ENCODE data around the gene NEK1. TPM values are rescaled to one million over a fixed set of nuclear protein-coding genes. Genes with fewer than 3 reads are reported as not detected.
A peak's percentile ranks its signal among the peaks of the same experiment; 100 is the strongest.

Gene NEK1
- total and polyA plus RNA-seq, 12 donors = 3.6 to 18.6 (median 15.0) TPM

DNA sequence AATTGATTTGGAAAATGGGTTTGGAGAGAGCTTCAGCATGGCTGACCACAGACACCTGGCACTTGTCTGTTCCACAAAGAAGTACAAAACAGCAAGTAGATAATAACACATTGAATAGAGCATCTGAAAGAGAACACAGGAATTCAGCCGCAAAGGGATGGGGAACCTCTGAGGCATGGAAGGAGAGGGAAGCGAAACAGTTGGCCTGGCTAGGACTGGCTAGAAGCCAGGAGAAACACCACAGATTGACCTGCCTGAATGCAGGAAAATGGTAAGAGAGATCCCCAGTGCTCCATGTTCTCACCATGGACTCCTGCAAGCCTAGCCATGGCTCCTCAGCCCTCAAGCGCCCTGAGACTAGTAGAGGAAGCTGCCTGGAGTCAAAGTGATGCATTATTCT, 171.9 kb downstream of the NEK1 start:
- no peaks in the 10 kb centered on the region for H3K27me3 ChIP-seq
- 85 to 88% methylated on average over 3 of the region's 3 CpGs for WGBS, 2 donors
- intact Hi-C loops (cut with DNase I) = no loop called here
- ATAC-seq = peak in 1 of 8 donors; percentile 13
- H3K27ac ChIP-seq = no peak overlapping the region
- peaks cover 0 to 30% (median 16%) of the 10 kb centered on the region in 11 donors for H3K9me3 ChIP-seq
- DNase-seq = no peak
- H3K4me3 ChIP-seq = no peak overlapping the region
- TF ChIP-seq, protein P1, sequence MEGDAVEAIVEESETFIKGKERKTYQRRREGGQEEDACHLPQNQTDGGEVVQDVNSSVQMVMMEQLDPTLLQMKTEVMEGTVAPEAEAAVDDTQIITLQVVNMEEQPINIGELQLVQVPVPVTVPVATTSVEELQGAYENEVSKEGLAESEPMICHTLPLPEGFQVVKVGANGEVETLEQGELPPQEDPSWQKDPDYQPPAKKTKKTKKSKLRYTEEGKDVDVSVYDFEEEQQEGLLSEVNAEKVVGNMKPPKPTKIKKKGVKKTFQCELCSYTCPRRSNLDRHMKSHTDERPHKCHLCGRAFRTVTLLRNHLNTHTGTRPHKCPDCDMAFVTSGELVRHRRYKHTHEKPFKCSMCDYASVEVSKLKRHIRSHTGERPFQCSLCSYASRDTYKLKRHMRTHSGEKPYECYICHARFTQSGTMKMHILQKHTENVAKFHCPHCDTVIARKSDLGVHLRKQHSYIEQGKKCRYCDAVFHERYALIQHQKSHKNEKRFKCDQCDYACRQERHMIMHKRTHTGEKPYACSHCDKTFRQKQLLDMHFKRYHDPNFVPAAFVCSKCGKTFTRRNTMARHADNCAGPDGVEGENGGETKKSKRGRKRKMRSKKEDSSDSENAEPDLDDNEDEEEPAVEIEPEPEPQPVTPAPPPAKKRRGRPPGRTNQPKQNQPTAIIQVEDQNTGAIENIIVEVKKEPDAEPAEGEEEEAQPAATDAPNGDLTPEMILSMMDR (IDR thresholded peaks at IDR 0.05) = no peak
- peaks cover 0 to 20% (median 0%) of the 10 kb centered on the region in 9 donors for H3K36me3 ChIP-seq
- peaks cover 0 to 40% (median 12%) of the 10 kb centered on the region in 9 donors for H3K4me1 ChIP-seq

DNA sequence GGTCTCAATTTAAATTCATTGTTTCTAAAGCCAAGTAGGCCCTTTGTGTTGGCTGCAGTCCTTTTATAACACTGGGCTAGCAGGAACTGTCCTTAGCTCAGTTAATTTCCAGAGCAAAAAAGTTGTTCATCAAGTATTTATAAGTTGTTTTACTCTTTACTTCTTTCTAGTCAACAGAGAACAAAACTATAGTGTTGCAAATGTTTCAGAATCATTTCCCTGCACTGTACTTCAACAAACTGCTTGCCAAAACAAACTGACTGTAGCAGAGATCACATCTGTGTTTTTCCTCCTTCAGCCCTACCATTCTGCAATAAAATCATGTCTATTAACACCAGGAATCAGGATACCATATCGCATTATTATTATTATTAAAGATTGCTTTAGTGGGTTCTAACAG, 173.1 kb downstream of the NEK1 start:
- Histone ChIP-seq H3K4me1 (peaks cover 0 to 40% (median 12%) of the 10 kb centered on the region in 9 donors), H3K9me3 (peaks cover 0 to 18% (median 12%) of the 10 kb centered on the region in 11 donors), H3K4me3 (no peak overlapping the region), H3K36me3 (peaks cover 0 to 8% (median 0%) of the 10 kb centered on the region in 9 donors), H3K27ac (peak overlapping the region in 3 of 10 donors; percentile 8 to 30 (median 26)), H3K27me3 (no peaks in the 10 kb centered on the region)
- ATAC-seq (peak in 6 of 8 donors; percentile 28 to 73 (median 40)), DNase-seq (no peak)
- intact Hi-C loops (cut with DNase I) = no loop called here
- 57 to 63% methylated on average over 1 of the region's 1 CpG for WGBS, 2 donors
- TF ChIP-seq, protein P1 (IDR thresholded peaks at IDR 0.05) = no peak

DNA sequence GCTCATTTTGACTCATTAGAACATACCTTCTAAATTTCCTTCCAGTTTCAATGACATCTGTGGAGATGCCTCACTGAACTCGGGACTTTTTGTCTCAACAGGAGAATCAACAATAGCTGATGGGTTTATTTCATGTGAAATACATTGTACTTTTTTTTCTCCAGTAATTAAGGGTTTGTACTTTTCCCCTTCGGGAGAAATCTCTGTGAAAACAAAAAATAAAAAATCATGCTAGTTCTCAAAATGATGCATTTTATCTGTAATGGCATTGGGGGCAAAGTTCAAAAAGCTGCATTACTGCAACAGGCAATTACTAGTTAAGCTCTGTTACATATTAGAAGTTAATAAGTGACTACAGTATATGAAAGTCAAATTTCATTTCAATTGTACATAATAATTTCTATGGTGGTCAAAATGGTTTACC, 174.3 kb downstream of the NEK1 start:
- Histone ChIP-seq H3K9me3 (peaks cover 0 to 6% (median under 1%) of the 10 kb centered on the region in 11 donors), H3K27ac (no peak overlapping the region), H3K27me3 (no peaks in the 10 kb centered on the region), H3K36me3 (peaks cover 0 to 5% (median 0%) of the 10 kb centered on the region in 9 donors), H3K4me3 (no peak overlapping the region), H3K4me1 (peaks cover 0 to 40% (median 12%) of the 10 kb centered on the region in 9 donors)
- ATAC-seq (no peak), DNase-seq (no peak)
- TF ChIP-seq, protein P1 (IDR thresholded peaks at IDR 0.05) = no peak
- WGBS, 2 donors = 81% methylated on average over 2 of the region's 2 CpGs
- intact Hi-C loops (cut with DNase I) = no loop called here

DNA sequence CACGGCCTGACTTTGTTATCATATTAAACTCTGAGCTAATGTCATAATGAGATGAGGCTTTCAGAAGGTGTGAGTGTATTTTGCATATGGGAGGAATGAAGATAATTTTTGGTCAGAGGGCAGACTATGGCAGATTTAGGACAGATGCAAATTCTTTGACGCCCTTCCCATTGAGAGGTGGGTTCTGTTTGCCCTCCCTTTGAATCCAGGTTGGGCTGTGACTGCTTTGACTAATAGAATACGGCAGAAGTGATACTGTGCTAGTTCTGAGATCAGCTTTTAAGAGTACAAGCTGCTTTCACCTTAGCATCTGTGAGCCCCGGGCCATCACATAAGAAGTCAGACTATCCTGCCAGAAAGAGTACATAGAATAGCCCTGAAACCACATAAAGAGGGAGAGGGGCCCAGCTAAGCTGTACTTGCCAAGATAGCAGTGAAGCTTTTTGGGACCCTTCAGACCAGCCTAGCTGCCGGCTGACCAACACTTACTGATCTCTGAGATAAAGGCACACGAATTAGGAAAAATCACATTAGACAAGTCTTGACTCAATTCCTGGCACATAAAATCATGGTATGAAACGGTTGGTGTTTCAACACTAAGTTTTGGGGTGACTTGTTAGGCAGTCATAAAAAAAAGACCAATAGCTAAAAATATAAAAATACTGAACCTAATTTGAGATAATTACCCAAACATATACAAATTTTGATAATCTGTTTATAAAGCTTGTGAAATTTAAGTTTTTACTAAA, 174.9 kb downstream of the NEK1 start:
- no peak for DNase-seq
- 86 to 87% methylated on average over 7 of the region's 7 CpGs for WGBS, 2 donors
- TF ChIP-seq, protein P1 (IDR thresholded peaks at IDR 0.05) = no peak
- intact Hi-C loops (cut with DNase I) = no loop called here
- Histone ChIP-seq H3K36me3 (peaks cover 0 to 11% (median 0%) of the 10 kb centered on the region in 9 donors), H3K27me3 (no peaks in the 10 kb centered on the region), H3K4me3 (no peak overlapping the region), H3K9me3 (peaks cover 0 to under 1% (median 0%) of the 10 kb centered on the region in 11 donors), H3K4me1 (peaks cover 0 to 40% (median 12%) of the 10 kb centered on the region in 9 donors), H3K27ac (no peak overlapping the region)
- no peak for ATAC-seq
